Stimulated activated CD8-positive, alpha-beta memory T cell treated with anti-CD3 and anti-CD28 coated beads, Interleukin-7, amount 100 ng/mL, for 4 hours (primary cell): ENCODE measurements around the gene RAD51AP1.

Source experiments
- DNase-seq, 2 donors: peaks; one replicate each; pipeline ENCODE4 v3.0.0-alpha.2; 2020; ENCODE audit warnings: low read depth in 2 of 2

The RAD51AP1 gene

GRCh38 chr12:4545195-4545594, 6.5 kb downstream of the RAD51AP1 start:
- no peak for DNase-seq

GRCh38 chr12:4552191-4552590, 13.5 kb downstream of the RAD51AP1 start:
- no peak for DNase-seq

GRCh38 chr12:4553943-4554342, 15.3 kb downstream of the RAD51AP1 start:
- no peak for DNase-seq

GRCh38 chr12:4555804-4556203, 17.1 kb downstream of the RAD51AP1 start:
- no peak for DNase-seq

GRCh38 chr12:4556735-4557530, 18.2 kb downstream of the RAD51AP1 start:
- DNase-seq: no peak

- no peak for DNase-seq
These were observed 18.9 kb downstream of the RAD51AP1 start for GRCh38 chr12:4557586-4557985.

GRCh38 chr12:4558171-4558570, 19.5 kb downstream of the RAD51AP1 start:
- no peak for DNase-seq

GRCh38 chr12:4562034-4562657, 23.5 kb downstream of the RAD51AP1 start, which contains the start of gene DYRK4:
TSS of gene DYRK4 (plus strand) at chr12:4562208. CDS start at chr12:4562246, 38 bp downstream.
- DNase-seq: peak in 1 of 2 donors; percentile 5

GRCh38 chr12:4563336-4563735, 24.6 kb downstream of the RAD51AP1 start:
- DNase-seq: no peak

- no peak for DNase-seq
These were observed 26.1 kb downstream of the RAD51AP1 start for GRCh38 chr12:4564818-4565217.

GRCh38 chr12:4566474-4566873, 27.8 kb downstream of the RAD51AP1 start:
- DNase-seq: no peak

GRCh38 chr12:4567073-4567881, 28.6 kb downstream of the RAD51AP1 start:
- DNase-seq: no peak

GRCh38 chr12:4569261-4569660, 30.6 kb downstream of the RAD51AP1 start:
- DNase-seq: no peak

- no peak for DNase-seq
These were observed 34.0 kb downstream of the RAD51AP1 start for GRCh38 chr12:4572680-4573079.

GRCh38 chr12:4579305-4580102, 40.8 kb downstream of the RAD51AP1 start:
- DNase-seq: no peak

- DNase-seq: no peak
These were observed 41.6 kb downstream of the RAD51AP1 start for GRCh38 chr12:4580281-4580688.

GRCh38 chr12:4584281-4584680, 45.6 kb downstream of the RAD51AP1 start:
- DNase-seq: no peak

GRCh38 chr12:4584896-4585295, 46.2 kb downstream of the RAD51AP1 start:
- no peak for DNase-seq

- no peak for DNase-seq
These were observed 47.8 kb downstream of the RAD51AP1 start for GRCh38 chr12:4586500-4586899.

- DNase-seq: no peak
These were observed 48.4 kb downstream of the RAD51AP1 start for GRCh38 chr12:4587108-4587507.

- no peak for DNase-seq
These were observed 50.2 kb downstream of the RAD51AP1 start for GRCh38 chr12:4588916-4589315.

GRCh38 chr12:4589941-4590340, 51.3 kb downstream of the RAD51AP1 start:
- DNase-seq: no peak
